Activated CD8-positive, alpha-beta memory T cell treated with anti-CD3 and anti-CD28 coated beads for 1 hour (primary cell): ENCODE data around the gene TMEM51.
"Not testable (repeated sequence)": the region's sequence is repeated elsewhere in the genome, so short reads cannot be mapped to it uniquely, and the experiment has no call there.

Experiments used
- DNase-seq, 2 donors: peaks; one replicate each; pipeline ENCODE4 v3.0.0-alpha.2; 2020; ENCODE audit warnings: low read depth in 1 of 2; ENCODE audit errors: extremely low read depth in 1 of 2

Gene TMEM51

GRCh38 chr1:15175324-15176094 is 22.0 kb downstream of the TMEM51 start:
- DNase-seq, result not testable (repeated sequence)

- no peak for DNase-seq
Measured at GRCh38 chr1:15176120-15176519, 22.6 kb downstream of the TMEM51 start.

- DNase-seq, result no peak
Measured at GRCh38 chr1:15176898-15177665, 23.5 kb downstream of the TMEM51 start.

- DNase-seq, result no peak
Measured at GRCh38 chr1:15177710-15178166, 24.2 kb downstream of the TMEM51 start.

- no peak for DNase-seq
Measured at GRCh38 chr1:15178571-15179484, 25.3 kb downstream of the TMEM51 start.

GRCh38 chr1:15179485-15179883 is 25.9 kb downstream of the TMEM51 start:
- no peak for DNase-seq

- DNase-seq, result no peak
Measured at GRCh38 chr1:15180189-15180588, 26.6 kb downstream of the TMEM51 start.

- DNase-seq, result no peak
Measured at GRCh38 chr1:15180945-15181523, 27.5 kb downstream of the TMEM51 start.

- DNase-seq, result no peak
Measured at GRCh38 chr1:15181564-15181963, 28.0 kb downstream of the TMEM51 start.

GRCh38 chr1:15184436-15185241 is 31.1 kb downstream of the TMEM51 start:
- no peak for DNase-seq

- DNase-seq, result no peak
Measured at GRCh38 chr1:15185617-15186016, 32.1 kb downstream of the TMEM51 start.

- no peak for DNase-seq
Measured at GRCh38 chr1:15186073-15186845, 32.7 kb downstream of the TMEM51 start.

GRCh38 chr1:15186846-15187151 is 33.3 kb downstream of the TMEM51 start:
- no peak for DNase-seq

- DNase-seq, result no peak
Measured at GRCh38 chr1:15187175-15188129, 33.9 kb downstream of the TMEM51 start.

GRCh38 chr1:15188130-15188524 is 34.6 kb downstream of the TMEM51 start:
- DNase-seq, result no peak

GRCh38 chr1:15188678-15189077 is 35.1 kb downstream of the TMEM51 start:
- no peak for DNase-seq

GRCh38 chr1:15189692-15190370 is 36.3 kb downstream of the TMEM51 start:
- no peak for DNase-seq

- DNase-seq, result no peak
Measured at GRCh38 chr1:15191267-15191666, 37.7 kb downstream of the TMEM51 start.
